ENCODE measurements around the gene FAM24B. TPM values are rescaled to one million over a fixed set of nuclear protein-coding genes. Genes with fewer than 3 reads are reported as not detected.

FAM24B gene
- total RNA-seq, 1 experiment from 2014 or later: 16.3 TPM

- Histone ChIP-seq H3K36me3 (ENCODE audit: insufficient read depth, low read length) (no peaks in the 10 kb centered on the region), H3K4me3 (ENCODE audit: low read length) (no peak within 1 kb of the TSS)
Measured at GRCh38 chr10:122845783-122846332, 33.5 kb downstream of the FAM24B start, which contains the start of gene CUZD1. CUZD1 (minus strand) TSS chr10:122845857; CDS start chr10:122845843, 14 bp downstream.

GRCh38 chr10:122844146-122844545 is 35.2 kb downstream of the FAM24B start:
- Histone ChIP-seq H3K9me3 (ENCODE audit: low read length) (no peaks in the 10 kb centered on the region), H4K20me1 (ENCODE audit: insufficient read depth, low read depth, low read length) (no peaks in the 10 kb centered on the region), H3K4me1 (ENCODE audit: low read length) (no peaks in the 10 kb centered on the region), H3K9ac (ENCODE audit: low read length) (no peak overlapping the region), H2AFZ (ENCODE audit: low read length) (no peak overlapping the region), H3K4me2 (ENCODE audit: low read depth, low read length, poor library complexity, severe bottlenecking) (no peak overlapping the region), H3K4me3 (ENCODE audit: low read length) (no peak overlapping the region), H3K27me3 (ENCODE audit: low read length) (no peaks in the 10 kb centered on the region), H3K27ac (ENCODE audit: low read length) (no peak overlapping the region), H3K9me2 (replicated peaks; ENCODE audit: insufficient read depth, low read length) (no peaks in the 10 kb centered on the region), H3K79me2 (ENCODE audit: low read length) (no peaks in the 10 kb centered on the region), H3K36me3 (ENCODE audit: insufficient read depth, low read length) (no peaks in the 10 kb centered on the region)
- no peak for DNase-seq

More at GRCh38 chr10:122845783-122846332, 33.5 kb downstream of the FAM24B start, which contains the start of gene CUZD1:
- Histone ChIP-seq H3K9me3 (ENCODE audit: low read length) (no peaks in the 10 kb centered on the region), H3K9ac (ENCODE audit: low read length) (no peak within 1 kb of the TSS), H3K79me2 (ENCODE audit: low read length) (no peaks in the 10 kb centered on the region), H2AFZ (ENCODE audit: low read length) (no peak within 1 kb of the TSS), H4K20me1 (ENCODE audit: insufficient read depth, low read depth, low read length) (no peaks in the 10 kb centered on the region), H3K4me2 (ENCODE audit: low read depth, low read length, poor library complexity, severe bottlenecking) (no peak within 1 kb of the TSS), H3K27ac (ENCODE audit: low read length) (no peak within 1 kb of the TSS), H3K4me1 (ENCODE audit: low read length) (no peaks in the 10 kb centered on the region), H3K27me3 (ENCODE audit: low read length) (no peaks in the 10 kb centered on the region), H3K9me2 (replicated peaks; ENCODE audit: insufficient read depth, low read length) (no peaks in the 10 kb centered on the region)
- no peak for DNase-seq

GRCh38 chr10:122841569-122841968 is 37.8 kb downstream of the FAM24B start:
- DNase-seq: no peak
- H4K20me1 ChIP-seq (ENCODE audit: insufficient read depth, low read depth, low read length): no peaks in the 10 kb centered on the region
- 0 out of 2 replicates have a peak, but pooled peaks cover 5% of the 10 kb centered on the region for H3K36me3 ChIP-seq (ENCODE audit: insufficient read depth, low read length)
- no peak overlapping the region for H2AFZ ChIP-seq (ENCODE audit: low read length)
- no peaks in the 10 kb centered on the region for H3K9me3 ChIP-seq (ENCODE audit: low read length)
- H3K27ac ChIP-seq (ENCODE audit: low read length): no peak overlapping the region
- no peaks in the 10 kb centered on the region for H3K4me1 ChIP-seq (ENCODE audit: low read length)
- H3K9me2 ChIP-seq (replicated peaks; ENCODE audit: insufficient read depth, low read length): no peaks in the 10 kb centered on the region
- H3K4me2 ChIP-seq (ENCODE audit: low read depth, low read length, poor library complexity, severe bottlenecking): no peak overlapping the region
- no peak overlapping the region for H3K4me3 ChIP-seq (ENCODE audit: low read length)
- no peak overlapping the region for H3K9ac ChIP-seq (ENCODE audit: low read length)
- no peaks in the 10 kb centered on the region for H3K27me3 ChIP-seq (ENCODE audit: low read length)
- no peaks in the 10 kb centered on the region for H3K79me2 ChIP-seq (ENCODE audit: low read length)

- Histone ChIP-seq H2AFZ (ENCODE audit: low read length) (no peak overlapping the region), H3K79me2 (ENCODE audit: low read length) (no peaks in the 10 kb centered on the region), H3K36me3 (ENCODE audit: insufficient read depth, low read length) (0 out of 2 replicates have a peak, but pooled peaks cover 5% of the 10 kb centered on the region), H3K27ac (ENCODE audit: low read length) (no peak overlapping the region), H3K27me3 (ENCODE audit: low read length) (no peaks in the 10 kb centered on the region), H3K4me1 (ENCODE audit: low read length) (no peaks in the 10 kb centered on the region), H3K9me3 (ENCODE audit: low read length) (no peaks in the 10 kb centered on the region), H3K4me2 (ENCODE audit: low read depth, low read length, poor library complexity, severe bottlenecking) (no peak overlapping the region), H3K4me3 (ENCODE audit: low read length) (no peak overlapping the region), H3K9ac (ENCODE audit: low read length) (no peak overlapping the region), H4K20me1 (ENCODE audit: insufficient read depth, low read depth, low read length) (no peaks in the 10 kb centered on the region), H3K9me2 (replicated peaks; ENCODE audit: insufficient read depth, low read length) (no peaks in the 10 kb centered on the region)
- no peak for DNase-seq
Measured at GRCh38 chr10:122839505-122839904, 39.9 kb downstream of the FAM24B start.

- H3K9ac ChIP-seq (ENCODE audit: low read length): no peak overlapping the region
- H3K4me1 ChIP-seq (ENCODE audit: low read length): no peaks in the 10 kb centered on the region
- DNase-seq: no peak
- no peak overlapping the region for H3K4me2 ChIP-seq (ENCODE audit: low read depth, low read length, poor library complexity, severe bottlenecking)
- no peaks in the 10 kb centered on the region for H4K20me1 ChIP-seq (ENCODE audit: insufficient read depth, low read depth, low read length)
- no peak overlapping the region for H3K4me3 ChIP-seq (ENCODE audit: low read length)
- no peaks in the 10 kb centered on the region for H3K27me3 ChIP-seq (ENCODE audit: low read length)
- H3K36me3 ChIP-seq (ENCODE audit: insufficient read depth, low read length): 0 out of 2 replicates have a peak, but pooled peaks cover 5% of the 10 kb centered on the region
- no peak overlapping the region for H2AFZ ChIP-seq (ENCODE audit: low read length)
- no peak overlapping the region for H3K27ac ChIP-seq (ENCODE audit: low read length)
- no peaks in the 10 kb centered on the region for H3K79me2 ChIP-seq (ENCODE audit: low read length)
- no peaks in the 10 kb centered on the region for H3K9me2 ChIP-seq (replicated peaks; ENCODE audit: insufficient read depth, low read length)
- no peaks in the 10 kb centered on the region for H3K9me3 ChIP-seq (ENCODE audit: low read length)
Measured at GRCh38 chr10:122838880-122839279, 40.5 kb downstream of the FAM24B start.

GRCh38 chr10:122835908-122836307 is 43.5 kb downstream of the FAM24B start:
- H3K79me2 ChIP-seq (ENCODE audit: low read length): no peaks in the 10 kb centered on the region
- H4K20me1 ChIP-seq (ENCODE audit: insufficient read depth, low read depth, low read length): no peaks in the 10 kb centered on the region
- H3K9me3 ChIP-seq (ENCODE audit: low read length): no peaks in the 10 kb centered on the region
- no peak overlapping the region for H3K4me2 ChIP-seq (ENCODE audit: low read depth, low read length, poor library complexity, severe bottlenecking)
- DNase-seq: no peak
- no peak overlapping the region for H3K9ac ChIP-seq (ENCODE audit: low read length)
- no peak overlapping the region for H3K27ac ChIP-seq (ENCODE audit: low read length)
- H3K9me2 ChIP-seq (replicated peaks; ENCODE audit: insufficient read depth, low read length): no peaks in the 10 kb centered on the region
- H3K4me3 ChIP-seq (ENCODE audit: low read length): no peak overlapping the region
- no peaks in the 10 kb centered on the region for H3K4me1 ChIP-seq (ENCODE audit: low read length)
- H3K27me3 ChIP-seq (ENCODE audit: low read length): no peaks in the 10 kb centered on the region
- 0 out of 2 replicates have a peak, but pooled peaks cover 5% of the 10 kb centered on the region for H3K36me3 ChIP-seq (ENCODE audit: insufficient read depth, low read length)
- no peak overlapping the region for H2AFZ ChIP-seq (ENCODE audit: low read length)

GRCh38 chr10:122830965-122831353 is 48.4 kb downstream of the FAM24B start:
- Histone ChIP-seq H3K79me2 (ENCODE audit: low read length) (no peaks in the 10 kb centered on the region), H4K20me1 (ENCODE audit: insufficient read depth, low read depth, low read length) (no peaks in the 10 kb centered on the region), H3K27ac (ENCODE audit: low read length) (no peak overlapping the region), H3K36me3 (ENCODE audit: insufficient read depth, low read length) (no peaks in the 10 kb centered on the region), H3K27me3 (ENCODE audit: low read length) (no peaks in the 10 kb centered on the region), H3K9me3 (ENCODE audit: low read length) (no peaks in the 10 kb centered on the region), H3K4me2 (ENCODE audit: low read depth, low read length, poor library complexity, severe bottlenecking) (no peak overlapping the region), H3K4me3 (ENCODE audit: low read length) (no peak overlapping the region), H3K9ac (ENCODE audit: low read length) (no peak overlapping the region), H3K4me1 (ENCODE audit: low read length) (no peaks in the 10 kb centered on the region), H3K9me2 (replicated peaks; ENCODE audit: insufficient read depth, low read length) (no peaks in the 10 kb centered on the region), H2AFZ (ENCODE audit: low read length) (no peak overlapping the region)
- DNase-seq: no peak

- no peaks in the 10 kb centered on the region for H4K20me1 ChIP-seq (ENCODE audit: insufficient read depth, low read depth, low read length)
- H3K27me3 ChIP-seq (ENCODE audit: low read length): no peaks in the 10 kb centered on the region
- no peaks in the 10 kb centered on the region for H3K9me2 ChIP-seq (replicated peaks; ENCODE audit: insufficient read depth, low read length)
- no peak overlapping the region for H3K27ac ChIP-seq (ENCODE audit: low read length)
- no peaks in the 10 kb centered on the region for H3K36me3 ChIP-seq (ENCODE audit: insufficient read depth, low read length)
- H3K4me2 ChIP-seq (ENCODE audit: low read depth, low read length, poor library complexity, severe bottlenecking): no peak overlapping the region
- no peak for DNase-seq
- H3K4me3 ChIP-seq (ENCODE audit: low read length): no peak overlapping the region
- no peak overlapping the region for H3K9ac ChIP-seq (ENCODE audit: low read length)
- H3K9me3 ChIP-seq (ENCODE audit: low read length): no peaks in the 10 kb centered on the region
- no peak overlapping the region for H2AFZ ChIP-seq (ENCODE audit: low read length)
- no peaks in the 10 kb centered on the region for H3K79me2 ChIP-seq (ENCODE audit: low read length)
- H3K4me1 ChIP-seq (ENCODE audit: low read length): no peaks in the 10 kb centered on the region
Measured at GRCh38 chr10:122830273-122830964, 49.0 kb downstream of the FAM24B start.
